ENCODE results near the gene SDSL. TPM values are rescaled to one million over a fixed set of nuclear protein-coding genes. Genes with fewer than 3 reads are reported as not detected.

Gene SDSL
- total RNA-seq, 1 experiment from 2014 or later: 19.9 TPM

DNA sequence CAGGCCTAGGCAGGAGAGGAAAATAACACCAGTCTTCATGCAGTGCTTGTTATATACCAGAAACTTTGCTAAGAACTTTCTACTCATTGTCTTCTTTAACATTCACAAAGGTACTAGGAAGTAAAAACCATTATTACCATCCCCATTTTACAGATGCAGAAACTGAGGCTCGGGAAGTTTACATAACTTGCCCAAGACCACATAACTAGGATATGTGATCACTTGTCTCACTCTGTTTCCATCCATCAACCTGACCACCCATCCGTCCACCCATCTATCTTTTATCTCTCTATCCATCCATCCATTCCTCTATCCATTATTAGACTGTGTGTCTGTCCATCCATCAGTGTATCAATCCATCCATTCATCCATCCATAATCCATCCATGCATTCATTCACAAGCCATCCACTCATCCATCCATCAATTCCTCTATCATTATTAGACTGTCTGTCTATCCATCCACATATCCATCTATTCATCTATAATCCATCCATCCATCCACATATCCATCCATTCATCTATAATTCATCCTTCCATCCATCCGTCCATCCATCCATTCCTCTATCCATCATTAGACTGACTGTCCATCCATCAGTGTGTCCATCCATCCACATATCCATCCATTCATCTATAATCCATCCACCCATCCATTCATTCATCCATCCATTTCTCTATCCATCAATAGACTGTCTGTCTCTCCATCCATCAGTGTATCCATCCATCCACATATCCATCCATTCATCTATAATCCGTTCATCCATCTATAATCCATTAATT, 16.5 kb downstream of the SDSL start:
- intact Hi-C loops (cut with micrococcal nuclease; ENCODE audit: unreplicated experiment): loop anchor here (1.0 kb wide), 1 partner anchor 474 kb away; no protein-coding TSS in a partner anchor
- Mint-ChIP-seq H3K27ac (ENCODE audit: unreplicated experiment) (no peak overlapping the region), H3K4me1 (ENCODE audit: low read depth, unreplicated experiment) (no peaks in the 10 kb centered on the region), H3K36me3 (ENCODE audit: insufficient read depth, unreplicated experiment) (no peaks in the 10 kb centered on the region), H3K9me3 (ENCODE audit: low read depth, unreplicated experiment) (no peaks in the 10 kb centered on the region), H3K4me3 (ENCODE audit: low read depth, unreplicated experiment) (no peak overlapping the region), H3K27me3 (ENCODE audit: unreplicated experiment) (no peaks in the 10 kb centered on the region)
- no TSS peak for BruUV-seq (replicated peaks)
- CTCF ChIA-PET: interaction anchor here (0.5 kb wide), 1 partner anchor 56 kb away, joined by 3 read pairs; no protein-coding TSS in a partner anchor
- TF ChIP-seq, protein P1, sequence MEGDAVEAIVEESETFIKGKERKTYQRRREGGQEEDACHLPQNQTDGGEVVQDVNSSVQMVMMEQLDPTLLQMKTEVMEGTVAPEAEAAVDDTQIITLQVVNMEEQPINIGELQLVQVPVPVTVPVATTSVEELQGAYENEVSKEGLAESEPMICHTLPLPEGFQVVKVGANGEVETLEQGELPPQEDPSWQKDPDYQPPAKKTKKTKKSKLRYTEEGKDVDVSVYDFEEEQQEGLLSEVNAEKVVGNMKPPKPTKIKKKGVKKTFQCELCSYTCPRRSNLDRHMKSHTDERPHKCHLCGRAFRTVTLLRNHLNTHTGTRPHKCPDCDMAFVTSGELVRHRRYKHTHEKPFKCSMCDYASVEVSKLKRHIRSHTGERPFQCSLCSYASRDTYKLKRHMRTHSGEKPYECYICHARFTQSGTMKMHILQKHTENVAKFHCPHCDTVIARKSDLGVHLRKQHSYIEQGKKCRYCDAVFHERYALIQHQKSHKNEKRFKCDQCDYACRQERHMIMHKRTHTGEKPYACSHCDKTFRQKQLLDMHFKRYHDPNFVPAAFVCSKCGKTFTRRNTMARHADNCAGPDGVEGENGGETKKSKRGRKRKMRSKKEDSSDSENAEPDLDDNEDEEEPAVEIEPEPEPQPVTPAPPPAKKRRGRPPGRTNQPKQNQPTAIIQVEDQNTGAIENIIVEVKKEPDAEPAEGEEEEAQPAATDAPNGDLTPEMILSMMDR (IDR thresholded peaks at IDR 0.05; ENCODE audit: unreplicated experiment): no peak
- DNase-seq: no peak

DNA sequence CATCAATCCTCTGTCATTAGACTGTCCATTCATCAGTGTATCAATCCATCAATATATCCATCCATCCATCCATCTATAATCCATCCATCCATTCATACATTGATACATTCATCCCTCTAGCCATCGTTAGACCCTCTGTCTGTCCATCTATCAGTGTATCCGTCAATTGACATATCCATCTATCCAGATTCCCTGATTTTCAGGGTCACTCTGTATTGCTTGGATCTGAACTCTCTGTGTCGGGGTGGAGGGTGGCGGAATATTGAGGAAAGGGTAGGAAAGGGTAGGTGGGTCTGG, 17.1 kb downstream of the SDSL start:
- intact Hi-C loops (cut with micrococcal nuclease; ENCODE audit: unreplicated experiment): loop anchor here (1.0 kb wide), 1 partner anchor 473 kb away; no protein-coding TSS in a partner anchor
- TF ChIP-seq, protein P1 (IDR thresholded peaks at IDR 0.05; ENCODE audit: unreplicated experiment): no peak
- CTCF ChIA-PET: no interaction called here
- Mint-ChIP-seq H3K4me1 (ENCODE audit: low read depth, unreplicated experiment) (no peaks in the 10 kb centered on the region), H3K36me3 (ENCODE audit: insufficient read depth, unreplicated experiment) (no peaks in the 10 kb centered on the region), H3K4me3 (ENCODE audit: low read depth, unreplicated experiment) (no peak overlapping the region), H3K27ac (ENCODE audit: unreplicated experiment) (no peak overlapping the region), H3K27me3 (ENCODE audit: unreplicated experiment) (no peaks in the 10 kb centered on the region), H3K9me3 (ENCODE audit: low read depth, unreplicated experiment) (no peaks in the 10 kb centered on the region)
- DNase-seq: no peak
- no TSS peak for BruUV-seq (replicated peaks)

DNA sequence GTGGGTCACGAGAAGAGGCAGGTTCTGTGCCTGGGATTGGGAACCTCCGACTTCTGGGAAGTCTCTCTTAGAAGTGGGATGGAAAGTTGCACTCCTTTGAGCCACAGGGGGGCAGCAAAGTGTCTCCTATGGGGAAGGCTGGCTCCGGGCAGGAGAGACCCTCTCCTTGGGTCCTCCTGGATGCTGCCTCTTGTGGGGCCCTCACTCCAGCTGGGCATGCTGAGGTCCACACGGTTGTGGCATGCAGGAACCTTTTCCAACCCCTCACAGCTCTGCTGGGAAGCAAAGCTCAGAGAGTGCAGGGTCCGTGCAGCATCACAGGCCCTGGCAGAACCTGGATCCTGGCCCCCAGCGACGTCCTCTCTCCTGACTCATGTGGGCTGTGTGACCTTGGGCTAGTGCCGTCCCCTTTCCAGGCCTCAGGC, 17.4 kb downstream of the SDSL start:
- H3K9me3 Mint-ChIP-seq (ENCODE audit: low read depth, unreplicated experiment): no peaks in the 10 kb centered on the region
- H3K36me3 Mint-ChIP-seq (ENCODE audit: insufficient read depth, unreplicated experiment): no peaks in the 10 kb centered on the region
- H3K27ac Mint-ChIP-seq (ENCODE audit: unreplicated experiment): no peak overlapping the region
- H3K4me1 Mint-ChIP-seq (ENCODE audit: low read depth, unreplicated experiment): no peaks in the 10 kb centered on the region
- no TSS peak for BruUV-seq (replicated peaks)
- intact Hi-C loops (cut with micrococcal nuclease; ENCODE audit: unreplicated experiment): loop anchor here (1.0 kb wide), 1 partner anchor 473 kb away; no protein-coding TSS in a partner anchor
- TF ChIP-seq, protein P1 (IDR thresholded peaks at IDR 0.05; ENCODE audit: unreplicated experiment): peak; percentile 72
- H3K27me3 Mint-ChIP-seq (ENCODE audit: unreplicated experiment): peaks cover 1% of the 10 kb centered on the region
- no peak overlapping the region for H3K4me3 Mint-ChIP-seq (ENCODE audit: low read depth, unreplicated experiment)
- peak; percentile 68 for DNase-seq
- CTCF ChIA-PET: no interaction called here

DNA sequence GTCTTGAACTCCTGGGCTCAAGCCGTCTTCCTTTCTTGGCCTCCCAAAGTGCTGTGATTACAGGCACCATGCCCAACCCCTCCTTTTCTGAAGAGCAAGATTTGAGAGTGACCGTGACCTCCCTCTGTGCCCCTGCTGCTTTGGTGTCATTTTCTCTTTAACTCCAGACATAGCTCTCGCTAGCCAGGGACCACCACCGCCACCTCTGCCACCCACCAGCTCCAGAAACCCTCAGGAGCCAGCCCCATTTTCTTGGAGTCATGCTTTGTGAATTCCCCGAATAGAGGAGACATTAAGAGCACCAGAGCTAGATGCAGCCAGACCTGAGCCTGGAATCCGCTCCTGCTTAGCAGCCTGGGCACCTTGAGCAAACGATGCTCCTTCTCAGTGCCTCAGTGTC, 18.2 kb downstream of the SDSL start:
- intact Hi-C loops (cut with micrococcal nuclease; ENCODE audit: unreplicated experiment): no loop called here
- peaks cover 9% of the 10 kb centered on the region for H3K27me3 Mint-ChIP-seq (ENCODE audit: unreplicated experiment)
- BruUV-seq (replicated peaks): no TSS peak
- no peaks in the 10 kb centered on the region for H3K9me3 Mint-ChIP-seq (ENCODE audit: low read depth, unreplicated experiment)
- no peaks in the 10 kb centered on the region for H3K4me1 Mint-ChIP-seq (ENCODE audit: low read depth, unreplicated experiment)
- H3K27ac Mint-ChIP-seq (ENCODE audit: unreplicated experiment): no peak overlapping the region
- CTCF ChIA-PET: no interaction called here
- H3K36me3 Mint-ChIP-seq (ENCODE audit: insufficient read depth, unreplicated experiment): no peaks in the 10 kb centered on the region
- no peak for DNase-seq
- TF ChIP-seq, protein P1 (IDR thresholded peaks at IDR 0.05; ENCODE audit: unreplicated experiment): no peak
- H3K4me3 Mint-ChIP-seq (ENCODE audit: low read depth, unreplicated experiment): no peak overlapping the region

All from Calu3 (cell line).